ENCODE data around the gene SH3GL1.
"Not testable (repeated sequence)": the region's sequence is repeated elsewhere in the genome, so short reads cannot be mapped to it uniquely, and the experiment has no call there.

SH3GL1 gene

DNA sequence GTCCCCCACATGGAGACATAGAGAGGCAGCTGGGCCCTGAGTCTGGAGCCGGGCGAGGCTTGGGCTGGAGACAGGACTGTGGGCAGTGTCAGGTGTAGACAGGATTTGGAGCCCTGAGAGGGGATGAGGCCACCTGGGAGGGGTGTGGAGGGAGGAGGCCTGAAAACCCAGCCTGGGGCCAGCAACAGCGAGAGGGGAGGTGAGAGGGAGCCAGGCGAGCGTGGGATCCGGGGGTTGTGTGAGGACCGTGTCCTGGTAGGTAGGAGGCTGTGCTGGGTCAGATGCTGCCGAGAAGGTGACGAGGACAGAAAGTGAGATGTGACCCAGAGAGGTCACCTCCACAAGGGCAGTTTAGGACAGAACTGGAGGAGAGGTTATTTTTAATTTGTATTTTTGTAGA is 49.6 kb downstream of the SH3GL1 start:
- H3K9me3 ChIP-seq (ENCODE audit: control insufficient read depth in 2 of 2, low read length in 2 of 2) = no peaks in the 10 kb centered on the region
- H3K27ac ChIP-seq (ENCODE audit: low read length) = no peak overlapping the region
- H3K9ac ChIP-seq (ENCODE audit: low read length in 2 of 2) = no peak overlapping the region
- peaks cover 0 to 7% of the 10 kb centered on the region in 2 donors for H3K36me3 ChIP-seq (ENCODE audit: control insufficient read depth in 2 of 2, insufficient read depth in 2 of 2, low read length in 2 of 2)
- no peaks in the 10 kb centered on the region for H3K4me1 ChIP-seq (ENCODE audit: control insufficient read depth, insufficient read depth, low read length)
- H3K4me3 ChIP-seq (ENCODE audit: low read length in 2 of 2) = no peak overlapping the region
- no peaks in the 10 kb centered on the region for H3K27me3 ChIP-seq (ENCODE audit: control insufficient read depth in 1 of 2, insufficient read depth in 2 of 2, low read length in 2 of 2)

DNA sequence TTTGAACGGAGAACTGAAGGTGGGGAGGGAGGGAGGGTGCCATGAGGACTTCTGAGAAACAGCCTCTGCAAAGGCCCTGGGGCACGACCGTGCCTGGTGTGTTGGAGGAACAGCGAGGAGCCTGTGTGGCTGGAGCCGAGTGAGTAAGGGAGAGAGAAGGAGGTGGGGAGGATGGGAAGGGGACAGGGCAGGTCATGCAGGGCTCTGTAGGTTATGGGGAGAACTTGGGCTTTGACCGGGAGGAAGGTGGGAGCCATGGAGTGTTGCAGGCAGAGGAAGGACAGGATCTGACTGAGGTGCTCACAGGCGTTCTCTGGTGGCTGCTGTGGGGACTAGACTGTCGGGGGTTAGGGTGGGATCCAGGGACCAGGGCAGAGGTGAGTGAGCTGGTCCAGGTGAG is 50.2 kb downstream of the SH3GL1 start:
- Histone ChIP-seq H3K36me3 (ENCODE audit: control insufficient read depth in 2 of 2, insufficient read depth in 2 of 2, low read length in 2 of 2) (peaks cover 0 to 7% of the 10 kb centered on the region in 2 donors), H3K4me1 (ENCODE audit: control insufficient read depth, insufficient read depth, low read length) (no peaks in the 10 kb centered on the region), H3K9me3 (ENCODE audit: control insufficient read depth in 2 of 2, low read length in 2 of 2) (no peaks in the 10 kb centered on the region), H3K27ac (ENCODE audit: low read length) (no peak overlapping the region), H3K4me3 (ENCODE audit: low read length in 2 of 2) (no peak overlapping the region), H3K27me3 (ENCODE audit: control insufficient read depth in 1 of 2, insufficient read depth in 2 of 2, low read length in 2 of 2) (no peaks in the 10 kb centered on the region), H3K9ac (ENCODE audit: low read length in 2 of 2) (no peak overlapping the region)

DNA sequence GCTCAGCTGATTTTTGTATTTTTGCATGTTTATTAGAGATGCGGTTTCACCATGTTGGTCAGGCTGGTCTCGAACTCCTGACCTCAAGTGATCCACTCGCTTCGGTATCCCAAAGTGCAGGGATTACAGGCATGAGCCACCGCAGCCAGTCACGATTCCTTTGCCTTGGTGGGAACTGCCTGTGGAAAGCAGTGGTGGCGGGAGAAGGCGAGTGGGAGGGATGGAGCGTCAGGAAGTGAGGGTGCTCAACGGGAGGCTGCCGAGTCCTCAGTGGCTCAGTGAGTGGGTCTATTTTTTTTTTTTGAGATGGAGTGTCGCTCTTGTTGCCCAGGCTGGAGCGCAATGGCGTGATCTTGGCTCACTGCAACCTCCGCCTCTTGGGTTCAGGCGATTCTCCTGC is 51.1 kb downstream of the SH3GL1 start:
- H3K36me3 ChIP-seq (ENCODE audit: control insufficient read depth in 2 of 2, insufficient read depth in 2 of 2, low read length in 2 of 2); H3K4me1 ChIP-seq (ENCODE audit: control insufficient read depth, insufficient read depth, low read length); H3K4me3 ChIP-seq (ENCODE audit: low read length in 2 of 2); H3K27ac ChIP-seq (ENCODE audit: low read length); H3K27me3 ChIP-seq (ENCODE audit: control insufficient read depth in 1 of 2, insufficient read depth in 2 of 2, low read length in 2 of 2); H3K9me3 ChIP-seq (ENCODE audit: control insufficient read depth in 2 of 2, low read length in 2 of 2); H3K9ac ChIP-seq (ENCODE audit: low read length in 2 of 2): not testable (repeated sequence)

DNA sequence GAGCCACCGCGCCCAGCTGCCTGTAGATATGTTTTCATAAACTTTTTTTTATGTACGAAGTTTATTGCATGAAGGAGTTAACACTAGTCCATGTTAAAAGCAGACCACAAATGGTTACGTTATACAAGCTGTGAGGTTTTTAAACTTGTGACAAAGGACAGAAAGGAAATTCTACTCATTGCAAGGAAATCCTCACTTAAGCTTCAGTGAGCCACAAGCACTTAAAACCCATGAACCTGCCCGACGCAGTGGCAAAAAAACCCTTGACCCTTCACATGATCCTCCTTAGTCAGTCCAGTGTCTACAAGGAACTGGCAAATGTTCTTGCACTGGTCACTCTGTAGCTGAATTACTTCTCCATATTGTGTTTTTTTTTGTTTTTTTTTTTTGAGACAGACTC is 52.8 kb downstream of the SH3GL1 start:
- Histone ChIP-seq H3K27ac (ENCODE audit: low read length) (no peak overlapping the region), H3K9ac (ENCODE audit: low read length in 2 of 2) (no peak overlapping the region), H3K27me3 (ENCODE audit: control insufficient read depth in 1 of 2, insufficient read depth in 2 of 2, low read length in 2 of 2) (no peaks in the 10 kb centered on the region), H3K4me1 (ENCODE audit: control insufficient read depth, insufficient read depth, low read length) (peaks cover 12% of the 10 kb centered on the region), H3K9me3 (ENCODE audit: control insufficient read depth in 2 of 2, low read length in 2 of 2) (no peaks in the 10 kb centered on the region), H3K36me3 (ENCODE audit: control insufficient read depth in 2 of 2, insufficient read depth in 2 of 2, low read length in 2 of 2) (peaks cover 0 to 7% of the 10 kb centered on the region in 2 donors), H3K4me3 (ENCODE audit: low read length in 2 of 2) (no peak overlapping the region)

DNA sequence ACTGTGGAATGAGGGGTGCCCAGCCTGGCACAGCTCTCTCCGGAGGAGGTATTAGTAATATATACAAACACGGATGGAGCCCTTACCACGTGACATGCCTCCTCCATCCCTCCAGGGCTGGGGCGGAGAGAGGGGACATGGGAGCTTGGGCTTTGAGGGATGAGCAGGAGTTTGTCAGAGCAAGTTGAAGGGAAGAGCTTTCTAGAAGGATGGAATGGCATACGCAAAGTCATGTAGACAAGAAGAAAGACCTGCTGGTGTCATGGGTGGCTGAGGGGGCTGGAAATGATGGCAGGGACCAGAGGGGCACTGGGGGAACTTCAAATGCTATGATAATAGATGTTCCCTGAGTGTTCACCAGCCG is 54.3 kb downstream of the SH3GL1 start:
- H3K4me1 ChIP-seq (ENCODE audit: control insufficient read depth, insufficient read depth, low read length) = peaks cover 18% of the 10 kb centered on the region
- H3K9me3 ChIP-seq (ENCODE audit: control insufficient read depth in 2 of 2, low read length in 2 of 2) = no peaks in the 10 kb centered on the region
- no peak overlapping the region for H3K27ac ChIP-seq (ENCODE audit: low read length)
- H3K4me3 ChIP-seq (ENCODE audit: low read length in 2 of 2) = no peak overlapping the region
- peaks cover 0 to 7% of the 10 kb centered on the region in 2 donors for H3K36me3 ChIP-seq (ENCODE audit: control insufficient read depth in 2 of 2, insufficient read depth in 2 of 2, low read length in 2 of 2)
- no peak overlapping the region for H3K9ac ChIP-seq (ENCODE audit: low read length in 2 of 2)
- H3K27me3 ChIP-seq (ENCODE audit: control insufficient read depth in 1 of 2, insufficient read depth in 2 of 2, low read length in 2 of 2) = no peaks in the 10 kb centered on the region

DNA sequence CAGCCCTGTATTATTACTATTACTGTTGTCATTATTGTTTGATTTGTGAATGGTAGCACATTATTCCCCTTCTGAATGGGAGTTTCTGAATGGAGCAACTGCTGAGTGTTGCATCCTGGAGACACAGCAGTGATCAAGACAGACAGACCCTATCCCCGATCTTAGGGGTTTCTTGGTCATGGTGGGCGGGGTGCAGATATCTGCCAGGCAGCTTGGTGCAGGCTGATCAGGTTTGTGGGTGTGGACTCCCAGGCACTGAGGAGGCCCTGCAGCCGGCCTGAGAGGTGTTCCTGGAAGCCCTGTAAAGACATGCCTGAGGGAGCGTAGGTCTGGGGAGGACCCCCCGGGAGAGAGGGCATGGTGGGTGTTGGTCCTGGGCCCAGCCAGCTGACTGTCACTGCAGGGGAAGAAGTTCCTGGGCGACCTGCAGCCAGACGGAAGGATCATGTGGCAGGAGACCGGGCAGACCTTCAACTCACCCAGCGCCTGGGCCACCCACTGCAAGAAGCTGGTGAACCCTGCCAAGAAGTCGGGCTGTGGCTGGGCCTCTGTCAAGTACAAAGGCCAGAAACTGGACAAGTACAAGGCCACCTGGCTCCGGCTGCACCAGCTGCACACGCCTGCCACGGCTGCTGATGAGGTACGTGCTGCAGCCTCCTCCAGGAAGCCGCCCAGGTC is 54.9 kb downstream of the SH3GL1 start:
- no peak overlapping the region for H3K9ac ChIP-seq (ENCODE audit: low read length in 2 of 2)
- H3K27me3 ChIP-seq (ENCODE audit: control insufficient read depth in 1 of 2, insufficient read depth in 2 of 2, low read length in 2 of 2) = no peaks in the 10 kb centered on the region
- H3K36me3 ChIP-seq (ENCODE audit: control insufficient read depth in 2 of 2, insufficient read depth in 2 of 2, low read length in 2 of 2) = peaks cover 0 to 7% of the 10 kb centered on the region in 2 donors
- no peaks in the 10 kb centered on the region for H3K9me3 ChIP-seq (ENCODE audit: control insufficient read depth in 2 of 2, low read length in 2 of 2)
- no peak overlapping the region for H3K4me3 ChIP-seq (ENCODE audit: low read length in 2 of 2)
- peaks cover 18% of the 10 kb centered on the region for H3K4me1 ChIP-seq (ENCODE audit: control insufficient read depth, insufficient read depth, low read length)
- H3K27ac ChIP-seq (ENCODE audit: low read length) = no peak overlapping the region

DNA sequence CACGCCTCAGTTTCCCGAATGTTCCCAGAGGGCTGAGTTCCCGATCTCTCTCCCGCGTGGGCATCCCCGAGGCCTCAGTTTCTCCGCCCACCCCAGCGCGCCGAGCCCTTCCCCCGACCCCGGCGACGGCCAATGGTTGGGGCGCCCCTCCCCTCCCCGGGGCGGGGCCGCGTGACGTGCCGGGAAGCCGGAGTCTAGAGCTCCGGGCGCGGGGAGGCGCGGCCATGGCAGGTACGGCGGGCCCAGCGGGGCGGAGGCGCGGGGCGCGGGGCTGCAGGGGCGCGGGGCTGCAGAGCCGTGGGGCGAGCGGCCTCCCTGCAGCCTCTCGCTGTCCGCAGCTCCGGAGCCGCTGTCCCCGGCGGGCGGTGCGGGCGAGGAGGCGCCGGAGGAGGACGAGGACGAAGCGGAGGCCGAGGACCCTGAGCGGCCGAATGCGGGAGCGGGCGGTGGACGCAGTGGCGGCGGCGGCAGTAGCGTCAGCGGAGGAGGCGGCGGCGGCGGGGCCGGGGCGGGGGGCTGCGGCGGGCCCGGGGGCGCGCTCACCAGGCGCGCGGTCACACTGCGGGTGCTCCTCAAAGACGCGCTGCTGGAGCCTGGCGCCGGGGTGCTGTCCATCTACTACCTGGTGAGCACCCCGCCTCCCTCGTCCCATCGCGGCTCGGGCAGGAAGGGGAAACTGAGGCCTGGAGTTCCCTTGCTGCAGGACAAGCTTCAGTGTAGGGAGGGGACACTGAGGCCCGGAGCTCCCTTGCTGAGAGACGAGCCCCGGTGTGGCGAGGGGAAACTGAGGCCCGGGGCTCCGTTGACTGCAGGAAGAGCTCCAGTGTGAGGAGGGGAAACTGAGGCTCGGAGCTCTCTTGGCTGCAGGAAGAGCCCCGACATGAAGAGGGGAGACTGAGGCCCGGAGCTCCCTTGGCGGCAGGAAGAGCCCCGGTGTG is 56.7 kb downstream of the SH3GL1 start, which contains the start of gene MPND:
TSS of gene MPND (plus strand) at position 193 of the 938 bp plus-strand sequence. CDS start at position 225, 32 bp downstream.
- H3K27me3 ChIP-seq (ENCODE audit: control insufficient read depth in 1 of 2, insufficient read depth in 2 of 2, low read length in 2 of 2) = no peaks in the 10 kb centered on the region
- H3K9ac ChIP-seq (ENCODE audit: low read length in 2 of 2) = peak within 1 kb of the TSS; percentile 81 to 92
- H3K9me3 ChIP-seq (ENCODE audit: control insufficient read depth in 2 of 2, low read length in 2 of 2) = no peaks in the 10 kb centered on the region
- peaks cover 0 to 2% of the 10 kb centered on the region in 2 donors for H3K36me3 ChIP-seq (ENCODE audit: control insufficient read depth in 2 of 2, insufficient read depth in 2 of 2, low read length in 2 of 2)
- peak within 1 kb of the TSS; percentile 93 for H3K27ac ChIP-seq (ENCODE audit: low read length)
- H3K4me3 ChIP-seq (ENCODE audit: low read length in 2 of 2) = peak within 1 kb of the TSS; percentile 89 to 97
- peaks cover 18% of the 10 kb centered on the region for H3K4me1 ChIP-seq (ENCODE audit: control insufficient read depth, insufficient read depth, low read length)

DNA sequence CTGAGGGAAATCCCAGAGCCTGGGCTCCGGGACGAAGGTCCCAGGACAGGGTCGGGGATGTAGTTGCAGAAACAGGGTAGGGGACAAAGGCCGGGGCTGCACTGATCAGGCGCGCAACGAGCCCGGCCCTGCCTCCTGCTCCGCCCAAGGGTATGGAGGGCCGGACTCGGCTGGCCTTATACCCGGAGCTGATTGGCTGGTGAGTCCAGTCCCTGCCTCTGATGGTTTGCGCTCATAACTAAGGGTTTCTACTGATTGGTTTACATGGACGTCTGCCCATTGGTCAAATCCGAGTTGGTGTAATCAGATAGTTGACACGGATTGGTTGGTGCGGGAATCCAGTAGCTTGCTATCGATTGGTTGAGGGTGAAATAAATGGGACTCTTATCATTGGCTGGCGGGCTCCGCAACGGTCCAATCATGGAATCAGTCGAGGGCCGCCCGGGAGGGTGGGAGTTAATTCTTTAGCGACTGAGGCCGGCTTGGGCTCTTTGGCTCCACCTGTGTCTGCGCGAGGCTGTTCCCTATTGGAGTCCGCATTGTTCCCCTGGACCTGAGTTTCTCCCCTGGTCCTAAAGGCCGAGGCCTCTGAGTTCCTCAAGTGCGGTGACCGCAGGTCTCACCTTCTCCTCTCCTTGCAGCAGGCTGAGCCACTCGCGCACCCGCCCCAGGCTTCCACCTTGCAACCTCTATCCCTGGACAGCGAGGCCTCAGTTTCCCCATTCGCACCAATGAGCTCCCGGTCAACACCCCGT is 57.6 kb downstream of the SH3GL1 start:
- Histone ChIP-seq H3K9ac (ENCODE audit: low read length in 2 of 2) (peak overlapping the region; percentile 81 to 92), H3K27me3 (ENCODE audit: control insufficient read depth in 1 of 2, insufficient read depth in 2 of 2, low read length in 2 of 2) (no peaks in the 10 kb centered on the region), H3K4me3 (ENCODE audit: low read length in 2 of 2) (peak overlapping the region; percentile 89 to 97), H3K9me3 (ENCODE audit: control insufficient read depth in 2 of 2, low read length in 2 of 2) (no peaks in the 10 kb centered on the region), H3K4me1 (ENCODE audit: control insufficient read depth, insufficient read depth, low read length) (peaks cover 25% of the 10 kb centered on the region), H3K27ac (ENCODE audit: low read length) (peak overlapping the region; percentile 93), H3K36me3 (ENCODE audit: control insufficient read depth in 2 of 2, insufficient read depth in 2 of 2, low read length in 2 of 2) (peaks cover 0 to 2% of the 10 kb centered on the region in 2 donors)

DNA sequence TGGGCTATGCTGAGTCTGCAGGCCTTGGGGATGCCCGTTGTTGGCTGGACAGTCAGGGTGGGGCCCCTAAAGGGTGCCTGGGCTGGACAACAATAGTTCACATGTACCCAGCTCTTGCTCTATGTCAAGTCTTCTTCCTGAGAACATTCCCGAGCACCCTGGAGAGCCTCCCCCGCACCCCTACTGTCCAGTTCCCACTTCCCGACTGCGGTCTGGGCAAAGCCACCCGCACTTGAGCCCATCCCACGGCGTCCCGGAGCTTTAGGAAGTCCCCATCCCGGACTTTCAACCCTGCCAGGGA is 58.1 kb downstream of the SH3GL1 start:
- H3K4me1 ChIP-seq (ENCODE audit: control insufficient read depth, insufficient read depth, low read length) = peaks cover 25% of the 10 kb centered on the region
- H3K36me3 ChIP-seq (ENCODE audit: control insufficient read depth in 2 of 2, insufficient read depth in 2 of 2, low read length in 2 of 2) = no peaks in the 10 kb centered on the region
- H3K27me3 ChIP-seq (ENCODE audit: control insufficient read depth in 1 of 2, insufficient read depth in 2 of 2, low read length in 2 of 2) = no peaks in the 10 kb centered on the region
- H3K27ac ChIP-seq (ENCODE audit: low read length) = peak overlapping the region; percentile 87
- H3K9ac ChIP-seq (ENCODE audit: low read length in 2 of 2) = peak overlapping the region; percentile 81 to 92
- H3K9me3 ChIP-seq (ENCODE audit: control insufficient read depth in 2 of 2, low read length in 2 of 2) = no peaks in the 10 kb centered on the region
- H3K4me3 ChIP-seq (ENCODE audit: low read length in 2 of 2) = peak overlapping the region; percentile 86

DNA sequence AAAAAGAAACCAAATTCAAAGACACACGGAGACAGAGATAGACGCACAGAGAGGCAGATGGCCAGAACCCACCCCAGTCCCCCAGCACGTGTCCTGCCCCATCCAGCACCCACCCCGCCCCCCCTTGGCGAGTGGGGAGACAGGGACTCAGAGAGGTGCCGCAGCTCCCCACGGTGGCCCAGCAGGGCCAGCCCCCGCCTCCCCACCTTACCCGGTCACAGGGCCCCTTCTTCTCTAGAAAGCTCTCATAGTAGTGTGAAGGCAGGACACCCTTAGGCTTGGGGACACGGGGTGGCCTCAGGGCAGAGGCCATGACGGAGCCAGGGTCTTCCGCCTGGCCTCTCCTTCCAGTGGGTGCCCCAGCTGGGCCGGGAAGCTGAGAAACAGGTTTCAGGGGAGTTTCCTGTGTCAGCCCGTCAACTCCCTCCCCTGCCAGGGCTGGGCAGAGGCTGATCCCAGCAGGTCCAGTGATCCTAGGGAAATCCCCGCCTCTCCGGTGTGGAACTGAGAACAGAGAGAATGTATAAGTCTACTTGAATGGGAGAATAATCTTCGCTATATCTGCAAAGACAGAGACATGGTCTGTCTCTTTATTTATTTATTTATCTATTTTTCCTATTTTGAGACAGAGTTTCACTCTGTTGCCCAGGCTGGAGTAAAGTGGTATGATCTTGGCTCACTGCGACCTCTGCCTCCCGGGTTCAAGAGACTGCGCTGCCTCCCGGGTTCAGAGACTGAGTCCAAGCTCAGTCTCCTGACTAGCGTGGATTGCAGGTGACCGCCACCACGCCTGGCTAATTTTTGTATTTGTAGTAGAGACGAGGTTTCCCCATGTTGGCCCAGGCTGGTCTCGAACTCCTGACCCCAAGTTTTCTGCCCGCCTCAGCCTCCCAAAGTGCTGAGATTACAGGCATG is 61.6 kb downstream of the SH3GL1 start, which contains the start of gene STAP2:
TSS of gene STAP2 (minus strand) at position 387 of the 915 bp plus-strand sequence. CDS start at position 313, 74 bp downstream.
- Histone ChIP-seq H3K36me3 (ENCODE audit: control insufficient read depth in 2 of 2, insufficient read depth in 2 of 2, low read length in 2 of 2) (no peaks in the 10 kb centered on the region), H3K27ac (ENCODE audit: low read length) (no peak within 1 kb of the TSS), H3K27me3 (ENCODE audit: control insufficient read depth in 1 of 2, insufficient read depth in 2 of 2, low read length in 2 of 2) (no peaks in the 10 kb centered on the region), H3K4me3 (ENCODE audit: low read length in 2 of 2) (peak within 1 kb of the TSS; percentile 72 to 73), H3K9ac (ENCODE audit: low read length in 2 of 2) (peak within 1 kb of the TSS; percentile 61 to 66), H3K9me3 (ENCODE audit: control insufficient read depth in 2 of 2, low read length in 2 of 2) (no peaks in the 10 kb centered on the region), H3K4me1 (ENCODE audit: control insufficient read depth, insufficient read depth, low read length) (peaks cover 18% of the 10 kb centered on the region)
